Muscle layer of colon (tissue), 2 donors: Measurements from ENCODE around the gene TCEAL5.
"Not testable (repeated sequence)": the region's sequence is repeated elsewhere in the genome, so short reads cannot be mapped to it uniquely, and the experiment has no call there.

Experiments used
- H3K27ac ChIP-seq: one replicate; pipeline ENCODE4 v1.7.0; 2013; ENCODE audit warnings: low read depth, mild to moderate bottlenecking, low read length, moderate library complexity
- H3K27me3 ChIP-seq, 2 donors: one replicate each; pipeline ENCODE4 v1.7.0; 2013; ENCODE audit warnings: low read length in 2 of 2, mild to moderate bottlenecking in 2 of 2; ENCODE audit not compliant: insufficient read depth in 2 of 2, control insufficient read depth in 1 of 2
- H3K36me3 ChIP-seq: one replicate; pipeline ENCODE4 v1.7.0; 2013; ENCODE audit warnings: mild to moderate bottlenecking, low read length; ENCODE audit not compliant: insufficient read depth
- H3K4me1 ChIP-seq: one replicate; pipeline ENCODE4 v1.7.0; 2013; ENCODE audit warnings: mild to moderate bottlenecking, low read length; ENCODE audit not compliant: insufficient read depth
- H3K4me3 ChIP-seq, 2 donors: one replicate each; pipeline ENCODE4 v1.7.0; 2013; ENCODE audit warnings: low read length in 2 of 2, low read depth in 1 of 2, mild to moderate bottlenecking in 1 of 2, moderate library complexity in 1 of 2
- H3K9ac ChIP-seq: one replicate; pipeline ENCODE4 v1.7.0; 2013; ENCODE audit warnings: low read length
- H3K9me3 ChIP-seq: one replicate; pipeline ENCODE4 v1.7.0; 2013; ENCODE audit warnings: mild to moderate bottlenecking, low read length
- donor health status: abdominal sarcoma.
- donor health status: Adenocarcinoma of cecum.

TCEAL5 gene

GRCh38 chrX:103225918-103226317 lies 50.6 kb downstream of the TCEAL5 start:
- H3K9me3 ChIP-seq, H3K4me3 ChIP-seq, H3K27me3 ChIP-seq, H3K4me1 ChIP-seq, H3K36me3 ChIP-seq, H3K27ac ChIP-seq, H3K9ac ChIP-seq: not testable (repeated sequence)
